WTC11 (cell line): Measurements from ENCODE around the gene ZSWIM4. TPM values are rescaled to one million over a fixed set of nuclear protein-coding genes. Genes with fewer than 3 reads are reported as not detected.
A peak's percentile ranks its signal among the peaks of the same experiment; 100 is the strongest.

ENCODE experiments used
- CREM ChIP-seq: sonication (generic); formaldehyde crosslinking; IDR thresholded peaks from 2 replicates; pipeline ENCODE4 v1.8.1; 2022; ENCODE audit warnings: mild to moderate bottlenecking, missing genetic modification reagents, moderate library complexity
- FOXJ3 ChIP-seq: sonication (generic); formaldehyde crosslinking; IDR thresholded peaks from 2 replicates; pipeline ENCODE4 v1.9.0; 2021; ENCODE audit warnings: missing genetic modification reagents, mild to moderate bottlenecking, borderline replicate concordance
- FOXP1 ChIP-seq: sonication (generic); formaldehyde crosslinking; IDR thresholded peaks from 2 replicates; pipeline ENCODE4 v1.8.0; 2022; ENCODE audit warnings: missing genetic modification reagents, mild to moderate bottlenecking, moderate library complexity, borderline replicate concordance
- GABPB1 ChIP-seq: sonication (generic); formaldehyde crosslinking; IDR thresholded peaks from 2 replicates; pipeline ENCODE4 v1.8.1; 2023; ENCODE audit warnings: mild to moderate bottlenecking, missing genetic modification reagents
- RORB ChIP-seq: fragments of 250-450 bp; sonication (Bioruptor Pico); IDR thresholded peaks from 2 replicates; pipeline ENCODE4 v1.9.0; 2021; ENCODE audit warnings: mild to moderate bottlenecking
- ZNF219 ChIP-seq: sonication (generic); formaldehyde crosslinking; IDR thresholded peaks from 2 replicates; pipeline ENCODE4 v1.8.0; 2023; ENCODE audit warnings: missing genetic modification reagents, mild to moderate bottlenecking, borderline replicate concordance
- ZNF232 ChIP-seq: sonication (generic); formaldehyde crosslinking; IDR thresholded peaks from 2 replicates; pipeline ENCODE4 v1.8.0; 2022; ENCODE audit warnings: mild to moderate bottlenecking, missing genetic modification reagents
- ZNF416 ChIP-seq: fragments of 250-450 bp; sonication (Bioruptor Pico); IDR thresholded peaks from 2 replicates; pipeline ENCODE4 v1.9.0; 2021; ENCODE audit warnings: mild to moderate bottlenecking, inconsistent platforms
- ZNF423 ChIP-seq: fragments of 250-450 bp; sonication (Bioruptor Pico); IDR thresholded peaks from 2 replicates; pipeline ENCODE4 v2.1.2; 2022; ENCODE audit warnings: mild to moderate bottlenecking, moderate library complexity
- total RNA-seq: library from RNA; stranded (reverse); gene quantifications from 3 replicates; pipeline ENCODE4 v1.2.3, GENCODE V29; 2021
- TF ChIP-seq, protein P1 (sequence below): sonication (generic); formaldehyde crosslinking; IDR thresholded peaks from 2 replicates; pipeline ENCODE4 v1.8.0; 2022; ENCODE audit warnings: mild to moderate bottlenecking, missing genetic modification reagents
- TF ChIP-seq, protein P2 (sequence below): sonication (generic); formaldehyde crosslinking; IDR thresholded peaks from 2 replicates; pipeline ENCODE4 v1.8.1; 2023; ENCODE audit warnings: mild to moderate bottlenecking, moderate library complexity, missing genetic modification reagents
- TF ChIP-seq, protein P3 (sequence below): sonication (generic); formaldehyde crosslinking; IDR thresholded peaks from 2 replicates; pipeline ENCODE4 v1.8.0; 2022; ENCODE audit warnings: mild to moderate bottlenecking, missing genetic modification reagents
- TF ChIP-seq, protein P4 (sequence below): fragments of 250-450 bp; sonication (Bioruptor Pico); IDR thresholded peaks from 2 replicates; pipeline ENCODE4 v1.8.0; 2021; ENCODE audit warnings: mild to moderate bottlenecking
- TF ChIP-seq, protein P5 (sequence below): fragments of 250-450 bp; sonication (Bioruptor Pico); IDR thresholded peaks from 2 replicates; pipeline ENCODE4 v1.9.0; 2021; ENCODE audit warnings: mild to moderate bottlenecking, borderline replicate concordance
- TF ChIP-seq, protein P6 (sequence below): sonication (generic); formaldehyde crosslinking; IDR thresholded peaks from 2 replicates; pipeline ENCODE4 v1.8.0; 2023; ENCODE audit warnings: missing genetic modification reagents

The ZSWIM4 gene
- total RNA-seq, 1 experiment from 2014 or later, result 33.4 TPM

DNA sequence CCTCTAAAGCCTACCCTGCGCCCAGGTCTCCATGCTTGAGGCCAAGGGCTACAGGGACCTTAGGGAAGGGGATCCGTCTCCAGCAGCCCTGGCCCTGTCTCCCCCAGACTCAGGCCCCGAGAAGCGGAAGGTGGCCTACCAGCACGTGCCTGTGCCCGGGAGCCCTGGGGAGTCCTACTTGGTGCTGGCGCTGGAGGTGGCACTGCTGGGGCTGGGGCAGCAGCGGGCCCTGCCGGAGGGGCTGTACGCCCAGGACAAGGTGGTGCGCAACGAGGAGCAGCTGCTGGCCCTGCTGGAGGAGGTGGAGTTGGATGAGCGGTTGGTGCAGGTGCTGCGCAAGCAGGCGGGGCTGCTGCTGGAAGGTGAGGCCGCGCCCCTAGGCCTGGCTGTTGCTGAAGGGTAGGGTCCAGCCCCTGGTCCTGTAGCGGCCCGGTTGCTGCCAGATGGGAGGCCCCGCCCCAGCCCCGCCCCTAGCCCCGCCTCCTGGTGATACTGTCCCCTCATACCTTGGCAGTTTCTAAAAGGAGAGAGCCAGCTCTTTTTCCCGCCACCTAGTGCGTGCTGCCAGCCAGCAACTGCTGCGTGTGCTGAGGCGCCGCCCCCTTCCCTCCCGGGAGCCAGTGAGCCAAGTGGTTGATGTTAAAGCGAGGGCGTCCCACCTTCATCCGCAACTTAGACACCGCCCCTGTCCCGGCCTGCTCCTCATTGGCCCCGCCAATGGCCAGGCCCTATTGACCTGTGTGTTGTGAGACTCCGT is 22.6 kb downstream of the ZSWIM4 start (continued):
- TF ChIP-seq, protein P1, sequence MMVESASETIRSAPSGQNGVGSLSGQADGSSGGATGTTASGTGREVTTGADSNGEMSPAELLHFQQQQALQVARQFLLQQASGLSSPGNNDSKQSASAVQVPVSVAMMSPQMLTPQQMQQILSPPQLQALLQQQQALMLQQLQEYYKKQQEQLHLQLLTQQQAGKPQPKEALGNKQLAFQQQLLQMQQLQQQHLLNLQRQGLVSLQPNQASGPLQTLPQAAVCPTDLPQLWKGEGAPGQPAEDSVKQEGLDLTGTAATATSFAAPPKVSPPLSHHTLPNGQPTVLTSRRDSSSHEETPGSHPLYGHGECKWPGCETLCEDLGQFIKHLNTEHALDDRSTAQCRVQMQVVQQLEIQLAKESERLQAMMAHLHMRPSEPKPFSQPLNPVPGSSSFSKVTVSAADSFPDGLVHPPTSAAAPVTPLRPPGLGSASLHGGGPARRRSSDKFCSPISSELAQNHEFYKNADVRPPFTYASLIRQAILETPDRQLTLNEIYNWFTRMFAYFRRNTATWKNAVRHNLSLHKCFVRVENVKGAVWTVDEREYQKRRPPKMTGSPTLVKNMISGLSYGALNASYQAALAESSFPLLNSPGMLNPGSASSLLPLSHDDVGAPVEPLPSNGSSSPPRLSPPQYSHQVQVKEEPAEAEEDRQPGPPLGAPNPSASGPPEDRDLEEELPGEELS, result peak; percentile 3; the same call in 1 of the 2 replicates
- 0 out of 2 replicates have a peak, but pooled peaks have one; percentile 56 for TF ChIP-seq ZNF416 (CRISPR knock-in tag)
- no peak for TF ChIP-seq ZNF219 (CRISPR knock-in tag)
- TF ChIP-seq, protein P2, sequence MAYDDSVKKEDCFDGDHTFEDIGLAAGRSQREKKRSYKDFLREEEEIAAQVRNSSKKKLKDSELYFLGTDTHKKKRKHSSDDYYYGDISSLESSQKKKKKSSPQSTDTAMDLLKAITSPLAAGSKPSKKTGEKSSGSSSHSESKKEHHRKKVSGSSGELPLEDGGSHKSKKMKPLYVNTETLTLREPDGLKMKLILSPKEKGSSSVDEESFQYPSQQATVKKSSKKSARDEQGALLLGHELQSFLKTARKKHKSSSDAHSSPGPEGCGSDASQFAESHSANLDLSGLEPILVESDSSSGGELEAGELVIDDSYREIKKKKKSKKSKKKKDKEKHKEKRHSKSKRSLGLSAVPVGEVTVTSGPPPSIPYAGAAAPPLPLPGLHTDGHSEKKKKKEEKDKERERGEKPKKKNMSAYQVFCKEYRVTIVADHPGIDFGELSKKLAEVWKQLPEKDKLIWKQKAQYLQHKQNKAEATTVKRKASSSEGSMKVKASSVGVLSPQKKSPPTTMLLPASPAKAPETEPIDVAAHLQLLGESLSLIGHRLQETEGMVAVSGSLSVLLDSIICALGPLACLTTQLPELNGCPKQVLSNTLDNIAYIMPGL (CRISPR knock-in tag), result peak; percentile 46; the same call in 1 of the 2 replicates
- TF ChIP-seq, protein P3, sequence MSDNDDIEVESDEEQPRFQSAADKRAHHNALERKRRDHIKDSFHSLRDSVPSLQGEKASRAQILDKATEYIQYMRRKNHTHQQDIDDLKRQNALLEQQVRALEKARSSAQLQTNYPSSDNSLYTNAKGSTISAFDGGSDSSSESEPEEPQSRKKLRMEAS (CRISPR knock-in tag), result peak; percentile 77
- TF ChIP-seq GABPB1 (CRISPR knock-in tag), result no peak
- TF ChIP-seq ZNF232 (CRISPR knock-in tag), result no peak
- peak; percentile 26; the same call in 1 of the 2 replicates for TF ChIP-seq FOXP1 (CRISPR knock-in tag)
- no peak for TF ChIP-seq FOXJ3 (CRISPR knock-in tag)
- TF ChIP-seq, protein P4, sequence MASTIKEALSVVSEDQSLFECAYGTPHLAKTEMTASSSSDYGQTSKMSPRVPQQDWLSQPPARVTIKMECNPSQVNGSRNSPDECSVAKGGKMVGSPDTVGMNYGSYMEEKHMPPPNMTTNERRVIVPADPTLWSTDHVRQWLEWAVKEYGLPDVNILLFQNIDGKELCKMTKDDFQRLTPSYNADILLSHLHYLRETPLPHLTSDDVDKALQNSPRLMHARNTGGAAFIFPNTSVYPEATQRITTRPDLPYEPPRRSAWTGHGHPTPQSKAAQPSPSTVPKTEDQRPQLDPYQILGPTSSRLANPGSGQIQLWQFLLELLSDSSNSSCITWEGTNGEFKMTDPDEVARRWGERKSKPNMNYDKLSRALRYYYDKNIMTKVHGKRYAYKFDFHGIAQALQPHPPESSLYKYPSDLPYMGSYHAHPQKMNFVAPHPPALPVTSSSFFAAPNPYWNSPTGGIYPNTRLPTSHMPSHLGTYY, result peak; percentile 66; the same call in 1 of the 2 replicates
- TF ChIP-seq CREM (CRISPR knock-in tag), result no peak
- TF ChIP-seq, protein P5, sequence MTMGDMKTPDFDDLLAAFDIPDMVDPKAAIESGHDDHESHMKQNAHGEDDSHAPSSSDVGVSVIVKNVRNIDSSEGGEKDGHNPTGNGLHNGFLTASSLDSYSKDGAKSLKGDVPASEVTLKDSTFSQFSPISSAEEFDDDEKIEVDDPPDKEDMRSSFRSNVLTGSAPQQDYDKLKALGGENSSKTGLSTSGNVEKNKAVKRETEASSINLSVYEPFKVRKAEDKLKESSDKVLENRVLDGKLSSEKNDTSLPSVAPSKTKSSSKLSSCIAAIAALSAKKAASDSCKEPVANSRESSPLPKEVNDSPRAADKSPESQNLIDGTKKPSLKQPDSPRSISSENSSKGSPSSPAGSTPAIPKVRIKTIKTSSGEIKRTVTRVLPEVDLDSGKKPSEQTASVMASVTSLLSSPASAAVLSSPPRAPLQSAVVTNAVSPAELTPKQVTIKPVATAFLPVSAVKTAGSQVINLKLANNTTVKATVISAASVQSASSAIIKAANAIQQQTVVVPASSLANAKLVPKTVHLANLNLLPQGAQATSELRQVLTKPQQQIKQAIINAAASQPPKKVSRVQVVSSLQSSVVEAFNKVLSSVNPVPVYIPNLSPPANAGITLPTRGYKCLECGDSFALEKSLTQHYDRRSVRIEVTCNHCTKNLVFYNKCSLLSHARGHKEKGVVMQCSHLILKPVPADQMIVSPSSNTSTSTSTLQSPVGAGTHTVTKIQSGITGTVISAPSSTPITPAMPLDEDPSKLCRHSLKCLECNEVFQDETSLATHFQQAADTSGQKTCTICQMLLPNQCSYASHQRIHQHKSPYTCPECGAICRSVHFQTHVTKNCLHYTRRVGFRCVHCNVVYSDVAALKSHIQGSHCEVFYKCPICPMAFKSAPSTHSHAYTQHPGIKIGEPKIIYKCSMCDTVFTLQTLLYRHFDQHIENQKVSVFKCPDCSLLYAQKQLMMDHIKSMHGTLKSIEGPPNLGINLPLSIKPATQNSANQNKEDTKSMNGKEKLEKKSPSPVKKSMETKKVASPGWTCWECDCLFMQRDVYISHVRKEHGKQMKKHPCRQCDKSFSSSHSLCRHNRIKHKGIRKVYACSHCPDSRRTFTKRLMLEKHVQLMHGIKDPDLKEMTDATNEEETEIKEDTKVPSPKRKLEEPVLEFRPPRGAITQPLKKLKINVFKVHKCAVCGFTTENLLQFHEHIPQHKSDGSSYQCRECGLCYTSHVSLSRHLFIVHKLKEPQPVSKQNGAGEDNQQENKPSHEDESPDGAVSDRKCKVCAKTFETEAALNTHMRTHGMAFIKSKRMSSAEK (CRISPR knock-in tag), result peak; percentile 75; the same call in 1 of the 2 replicates
- TF ChIP-seq ZNF423 (CRISPR knock-in tag), result no peak
- TF ChIP-seq RORB, result no peak
- TF ChIP-seq, protein P6, sequence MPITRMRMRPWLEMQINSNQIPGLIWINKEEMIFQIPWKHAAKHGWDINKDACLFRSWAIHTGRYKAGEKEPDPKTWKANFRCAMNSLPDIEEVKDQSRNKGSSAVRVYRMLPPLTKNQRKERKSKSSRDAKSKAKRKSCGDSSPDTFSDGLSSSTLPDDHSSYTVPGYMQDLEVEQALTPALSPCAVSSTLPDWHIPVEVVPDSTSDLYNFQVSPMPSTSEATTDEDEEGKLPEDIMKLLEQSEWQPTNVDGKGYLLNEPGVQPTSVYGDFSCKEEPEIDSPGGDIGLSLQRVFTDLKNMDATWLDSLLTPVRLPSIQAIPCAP (CRISPR knock-in tag), result peak; percentile 47; the same call in 1 of the 2 replicates
- TF ChIP-seq, all 79 proteins: peak for 11
